GM04503 (cell line): ENCODE measurements around the gene TTLL5.
"Not testable (repeated sequence)": the region's sequence is repeated elsewhere in the genome, so short reads cannot be mapped to it uniquely, and the experiment has no call there.

ENCODE experiments used
- DNase-seq: peaks from one replicate; pipeline ENCODE4 v3.0.0-alpha.2; 2012; ENCODE audit warnings: low read depth

Gene TTLL5

GRCh38 chr14:75835156-75835725 lies 174.2 kb downstream of the TTLL5 start:
- no peak for DNase-seq

- DNase-seq: no peak
Observed at GRCh38 chr14:75835737-75836136, 174.7 kb downstream of the TTLL5 start.

- DNase-seq: no peak
Observed at GRCh38 chr14:75837151-75837787, 176.2 kb downstream of the TTLL5 start.

GRCh38 chr14:75840911-75841310 lies 179.9 kb downstream of the TTLL5 start:
- DNase-seq: no peak

- no peak for DNase-seq
Observed at GRCh38 chr14:75842551-75842950, 181.5 kb downstream of the TTLL5 start.

GRCh38 chr14:75844486-75844885 lies 183.4 kb downstream of the TTLL5 start:
- no peak for DNase-seq

- no peak for DNase-seq
Observed at GRCh38 chr14:75845136-75845804, 184.2 kb downstream of the TTLL5 start.

GRCh38 chr14:75846694-75847093 lies 185.6 kb downstream of the TTLL5 start:
- DNase-seq: not testable (repeated sequence)

GRCh38 chr14:75847584-75847983 lies 186.5 kb downstream of the TTLL5 start:
- no peak for DNase-seq

- DNase-seq: no peak
Observed at GRCh38 chr14:75848167-75848913, 187.3 kb downstream of the TTLL5 start.

- DNase-seq: no peak
Observed at GRCh38 chr14:75849300-75849895, 188.4 kb downstream of the TTLL5 start.

GRCh38 chr14:75851574-75851866 lies 190.5 kb downstream of the TTLL5 start:
- no peak for DNase-seq

- DNase-seq: no peak
Observed at GRCh38 chr14:75854111-75854799, 193.2 kb downstream of the TTLL5 start.

GRCh38 chr14:75857199-75857598 lies 196.2 kb downstream of the TTLL5 start:
- no peak for DNase-seq

- DNase-seq: no peak
Observed at GRCh38 chr14:75858362-75858761, 197.3 kb downstream of the TTLL5 start.

GRCh38 chr14:75859746-75860145 lies 198.7 kb downstream of the TTLL5 start:
- DNase-seq: no peak

- DNase-seq: no peak
Observed at GRCh38 chr14:75860561-75861160, 199.6 kb downstream of the TTLL5 start.

GRCh38 chr14:75861161-75861621 lies 200.1 kb downstream of the TTLL5 start:
- DNase-seq: no peak

- no peak for DNase-seq
Observed at GRCh38 chr14:75863221-75863620, 202.2 kb downstream of the TTLL5 start.

GRCh38 chr14:75864352-75864751 lies 203.3 kb downstream of the TTLL5 start:
- DNase-seq: no peak

- no peak for DNase-seq
Observed at GRCh38 chr14:75865531-75865930, 204.5 kb downstream of the TTLL5 start.

- no peak for DNase-seq
Observed at GRCh38 chr14:75866970-75867369, 205.9 kb downstream of the TTLL5 start.
